ENCODE data around the gene TUSC2. TPM values are rescaled to one million over a fixed set of nuclear protein-coding genes. Genes with fewer than 3 reads are reported as not detected.

Gene TUSC2
- total RNA-seq, 1 experiment from 2014 or later: 33.5 TPM

- peaks cover 24% of the 10 kb centered on the region for H3K23me2 ChIP-seq (ENCODE audit: insufficient read length, low read depth, low read length, poor library complexity, severe bottlenecking)
Observed at GRCh38 chr3:50337175-50337861, 9.3 kb upstream of the TUSC2 start.

More at GRCh38 chr3:50337175-50337861, 9.3 kb upstream of the TUSC2 start:
- H3K18ac ChIP-seq (ENCODE audit: insufficient read length, low read depth, low read length): peak overlapping the region; percentile 44
- no peak overlapping the region for H2BK20ac ChIP-seq (ENCODE audit: low read depth, low read length, poor library complexity, severe bottlenecking)
- H4K20me1 ChIP-seq (ENCODE audit: control insufficient read depth, insufficient read depth, insufficient read length): no peaks in the 10 kb centered on the region
- H3K4me2 ChIP-seq (ENCODE audit: insufficient read depth, insufficient read length, low read length): peak overlapping the region; percentile 69
- peaks cover 13% of the 10 kb centered on the region; the same call in 1 of the 2 replicates for H3K27me3 ChIP-seq (ENCODE audit: insufficient read depth, low read length)
- H2BK120ac ChIP-seq (ENCODE audit: low read depth, low read length, poor library complexity, severe bottlenecking): no peak overlapping the region
- H3K14ac ChIP-seq (ENCODE audit: insufficient read depth, low read length): peak overlapping the region; percentile 88
- no peak overlapping the region for H3K23ac ChIP-seq (ENCODE audit: insufficient read length, low read depth, low read length)
- no peak overlapping the region for H4K5ac ChIP-seq (ENCODE audit: insufficient read length, low read depth, low read length)
- no peak overlapping the region for H3K27ac ChIP-seq (ENCODE audit: insufficient read length, low read depth, low read length)
- no peak overlapping the region for H4K91ac ChIP-seq (ENCODE audit: insufficient read length, low read depth, low read length)
- H2BK12ac ChIP-seq (ENCODE audit: insufficient read length, low read depth, low read length): no peak overlapping the region
- peak; percentile 99 for DNase-seq
- Mint-ChIP-seq H3K27ac (peak overlapping the region; percentile 97 to 99 (median 98)), H3K4me1 (peaks cover 29 to 44% of the 10 kb centered on the region in 2 experiments), H3K4me3 (peak overlapping the region; percentile 87 to 92), H3K9me3 (no peaks in the 10 kb centered on the region; a peak in 1 of 5 replicates), H3K27me3 (ENCODE audit: low read depth) (peaks cover 43% of the 10 kb centered on the region), H3K36me3 (ENCODE audit: insufficient read depth in 1 of 3, low read depth in 3 of 3) (peaks cover 0 to 16% (median 15%) of the 10 kb centered on the region in 3 experiments; a peak in 6 of 7 replicates)
- no peaks in the 10 kb centered on the region for H3K79me1 ChIP-seq (ENCODE audit: insufficient read depth, low read depth, low read length, poor library complexity, severe bottlenecking)
- no peak overlapping the region for H2AFZ ChIP-seq (ENCODE audit: low read length)
- peaks cover 5% of the 10 kb centered on the region; the same call in 1 of the 2 replicates for H3K79me2 ChIP-seq (ENCODE audit: insufficient read depth, low read length)
- no peak overlapping the region for H3T11ph ChIP-seq (ENCODE audit: low read length)
- WGBS (ENCODE audit: extremely low coverage, insufficient read length, low lambda C conversion rate): no CpG with 5 or more reads among the region's 79 CpGs
- H2BK5ac ChIP-seq (ENCODE audit: insufficient read length, low read length): no peak overlapping the region
- H3K9ac ChIP-seq (ENCODE audit: extremely low read depth, insufficient read length, low read length): peak overlapping the region; percentile 54
- no peak overlapping the region for H2BK15ac ChIP-seq (ENCODE audit: low read depth, low read length)
- H3K9me3 ChIP-seq (ENCODE audit: control insufficient read depth, low read depth, low read length): no peaks in the 10 kb centered on the region
- H3K4me1 ChIP-seq (ENCODE audit: insufficient read depth, low read length): no peaks in the 10 kb centered on the region; the same call in 1 of the 2 replicates
- H3K56ac ChIP-seq (ENCODE audit: insufficient read length, low read depth, low read length): no peak overlapping the region
- TF ChIP-seq, protein P1, sequence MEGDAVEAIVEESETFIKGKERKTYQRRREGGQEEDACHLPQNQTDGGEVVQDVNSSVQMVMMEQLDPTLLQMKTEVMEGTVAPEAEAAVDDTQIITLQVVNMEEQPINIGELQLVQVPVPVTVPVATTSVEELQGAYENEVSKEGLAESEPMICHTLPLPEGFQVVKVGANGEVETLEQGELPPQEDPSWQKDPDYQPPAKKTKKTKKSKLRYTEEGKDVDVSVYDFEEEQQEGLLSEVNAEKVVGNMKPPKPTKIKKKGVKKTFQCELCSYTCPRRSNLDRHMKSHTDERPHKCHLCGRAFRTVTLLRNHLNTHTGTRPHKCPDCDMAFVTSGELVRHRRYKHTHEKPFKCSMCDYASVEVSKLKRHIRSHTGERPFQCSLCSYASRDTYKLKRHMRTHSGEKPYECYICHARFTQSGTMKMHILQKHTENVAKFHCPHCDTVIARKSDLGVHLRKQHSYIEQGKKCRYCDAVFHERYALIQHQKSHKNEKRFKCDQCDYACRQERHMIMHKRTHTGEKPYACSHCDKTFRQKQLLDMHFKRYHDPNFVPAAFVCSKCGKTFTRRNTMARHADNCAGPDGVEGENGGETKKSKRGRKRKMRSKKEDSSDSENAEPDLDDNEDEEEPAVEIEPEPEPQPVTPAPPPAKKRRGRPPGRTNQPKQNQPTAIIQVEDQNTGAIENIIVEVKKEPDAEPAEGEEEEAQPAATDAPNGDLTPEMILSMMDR (conservative IDR thresholded peaks at IDR 0.05): no peak
- no peak overlapping the region for H3K4ac ChIP-seq (ENCODE audit: low read depth, low read length)
- no peak overlapping the region for H2AK5ac ChIP-seq (ENCODE audit: insufficient read length, low read length)
- H4K8ac ChIP-seq (replicated peaks; ENCODE audit: insufficient read length, low read depth, low read length): no peak overlapping the region

All from H9 (cell line).